ENCODE measurements around the gene SAYSD1. TPM values are rescaled to one million over a fixed set of nuclear protein-coding genes. Genes with fewer than 3 reads are reported as not detected.

SAYSD1 gene
- total and polyA plus RNA-seq, 2 of the 8 experiments (the other 6 are each of a cell fraction or from before 2014, with no cell fraction given), result 6.7 to 7.9 TPM

DNA sequence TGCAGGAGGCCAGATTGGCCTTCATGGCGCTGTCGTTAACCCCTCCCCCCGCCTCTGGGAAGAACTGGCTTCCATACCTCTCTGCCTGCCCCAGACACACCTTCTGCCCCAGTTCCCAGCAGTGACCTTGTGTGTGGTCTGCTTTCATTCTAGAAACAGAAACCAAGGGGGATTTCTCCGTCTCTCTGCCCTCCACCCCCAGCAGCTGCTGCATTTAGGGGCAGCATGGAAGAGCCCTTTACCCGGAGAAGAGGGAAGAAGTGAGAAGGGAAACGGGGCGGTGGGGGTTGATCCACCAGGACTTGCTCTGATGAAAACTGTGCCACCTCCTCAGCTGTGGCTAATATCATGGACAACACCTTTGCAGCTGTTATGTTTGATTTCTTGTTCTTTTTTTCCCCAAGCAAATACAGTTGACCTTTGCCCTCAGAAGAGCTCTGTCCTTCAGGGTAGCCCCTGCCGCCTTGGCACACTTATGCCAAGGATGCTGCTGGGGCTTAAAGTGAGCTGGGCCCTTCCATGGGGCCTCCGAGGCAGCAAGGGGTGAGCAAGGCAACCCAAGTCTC, 60.3 kb downstream of the SAYSD1 start:
- 76% methylated on average over 9 of the region's 9 CpGs; no CpG with 5 or more reads in 1 of the 2 experiments for WGBS, 2 experiments (ENCODE audit: extremely low coverage in 1 of 2, insufficient coverage in 1 of 2, insufficient read length in 1 of 2, insufficient replicate concordance in 2 of 2, low coverage in 1 of 2, low lambda C conversion rate in 2 of 2, missing lambda C conversion rate in 1 of 2)
- no peak overlapping the region for H2AK5ac ChIP-seq (ENCODE audit: low read depth, low read length)
- no peaks in the 10 kb centered on the region for H3K9me3 ChIP-seq (ENCODE audit: insufficient read depth in 2 of 2, low read depth in 1 of 2, low read length in 1 of 2)
- no peak overlapping the region for H3K9ac ChIP-seq (replicated peaks in 1 of 4; ENCODE audit: extremely low read depth in 1 of 4, low read depth in 3 of 4, low read length in 3 of 4)
- no peak for FAIRE-seq
- CTCF ChIA-PET (ENCODE audit: partially characterized antibody), result interaction anchor here (0.7 to 2.1 kb wide), 10 partner anchors 10 to 82 kb away, joined by 3 to 10 read pairs (median 4); no protein-coding TSS in a partner anchor
- H2BK20ac ChIP-seq (ENCODE audit: low read length), result no peak overlapping the region
- peaks cover 0 to 11% (median 6%) of the 10 kb centered on the region in 4 experiments; a peak in 6 of 7 replicates for H3K27me3 ChIP-seq (replicated peaks in 1 of 4; ENCODE audit: control insufficient read depth in 3 of 4, extremely low read depth in 1 of 4, insufficient read depth in 3 of 4, low read length in 3 of 4)
- peaks cover 0 to 3% (median 2%) of the 10 kb centered on the region in 4 experiments; a peak in 2 of 8 replicates for H3K36me3 ChIP-seq (ENCODE audit: control insufficient read depth in 2 of 4, insufficient read depth in 4 of 4, low read length in 3 of 4)
- 0 out of 2 replicates have a peak, but pooled peaks cover 2% of the 10 kb centered on the region for H3K79me1 ChIP-seq (ENCODE audit: low read depth, low read length)
- H3K23me2 ChIP-seq (ENCODE audit: low read depth, low read length), result no peaks in the 10 kb centered on the region; the same call in 1 of the 2 replicates
- no peak overlapping the region for H3K4me3 ChIP-seq (ENCODE audit: extremely low read depth in 1 of 4, insufficient read depth in 2 of 4, low read depth in 3 of 4, low read length in 4 of 4)
- no peak overlapping the region for H3K56ac ChIP-seq (replicated peaks; ENCODE audit: insufficient read length, low read depth, low read length)
- no peak for DNase-seq (ENCODE audit: low read depth in 1 of 2, low spot score in 2 of 2)
- peaks cover 0 to 13% (median under 1%) of the 10 kb centered on the region in 4 experiments; a peak in 4 of 7 replicates for H3K4me1 ChIP-seq (replicated peaks in 1 of 4; ENCODE audit: control insufficient read depth in 3 of 4, insufficient read depth in 4 of 4, low read length in 3 of 4)
- H2AFZ ChIP-seq (ENCODE audit: low read length), result no peak overlapping the region
- H4K8ac ChIP-seq (ENCODE audit: extremely low read depth, insufficient read depth, low read length), result no peak overlapping the region; the same call in 1 of the 2 replicates
- H3K14ac ChIP-seq (ENCODE audit: insufficient read length), result no peak overlapping the region
- H3K79me2 ChIP-seq (ENCODE audit: control insufficient read depth in 1 of 2, insufficient read depth in 2 of 2, low read length in 2 of 2), result no peaks in the 10 kb centered on the region
- no peak overlapping the region for H3K4me2 ChIP-seq (ENCODE audit: insufficient read depth in 1 of 2, low read depth in 2 of 2, low read length in 2 of 2)
- no peak overlapping the region for H4K91ac ChIP-seq (replicated peaks; ENCODE audit: insufficient read length, low read length)
- H2BK5ac ChIP-seq (ENCODE audit: low read depth, low read length), result no peak overlapping the region
- peaks cover 2 to 8% of the 10 kb centered on the region in 2 experiments for H4K20me1 ChIP-seq (replicated peaks in 1 of 2; ENCODE audit: control insufficient read depth in 1 of 2, insufficient read depth in 2 of 2, low read length in 2 of 2)
- H2BK12ac ChIP-seq (ENCODE audit: low read depth, low read length), result no peak overlapping the region
- H2BK120ac ChIP-seq (replicated peaks; ENCODE audit: low read depth, low read length), result no peak overlapping the region
- H4K5ac ChIP-seq (ENCODE audit: insufficient read length, low read depth, low read length), result no peak overlapping the region
- H3K18ac ChIP-seq (ENCODE audit: extremely low read depth, low read length), result no peak overlapping the region; the same call in 1 of the 2 replicates
- POLR2A ChIA-PET (ENCODE audit: partially characterized antibody), result interaction anchor here (0.9 to 2.3 kb wide), 3 partner anchors 11 to 18 kb away, joined by 3 to 7 read pairs (median 4); no protein-coding TSS in a partner anchor
- H3K4ac ChIP-seq (replicated peaks; ENCODE audit: insufficient read length, low read depth, low read length), result no peak overlapping the region
- no peak overlapping the region for H2BK15ac ChIP-seq (ENCODE audit: low read length)
- no peak overlapping the region for H3K27ac ChIP-seq (ENCODE audit: low read depth, low read length)
- no peak overlapping the region for H3K23ac ChIP-seq (ENCODE audit: insufficient read length)
- TF ChIP-seq, protein P1, sequence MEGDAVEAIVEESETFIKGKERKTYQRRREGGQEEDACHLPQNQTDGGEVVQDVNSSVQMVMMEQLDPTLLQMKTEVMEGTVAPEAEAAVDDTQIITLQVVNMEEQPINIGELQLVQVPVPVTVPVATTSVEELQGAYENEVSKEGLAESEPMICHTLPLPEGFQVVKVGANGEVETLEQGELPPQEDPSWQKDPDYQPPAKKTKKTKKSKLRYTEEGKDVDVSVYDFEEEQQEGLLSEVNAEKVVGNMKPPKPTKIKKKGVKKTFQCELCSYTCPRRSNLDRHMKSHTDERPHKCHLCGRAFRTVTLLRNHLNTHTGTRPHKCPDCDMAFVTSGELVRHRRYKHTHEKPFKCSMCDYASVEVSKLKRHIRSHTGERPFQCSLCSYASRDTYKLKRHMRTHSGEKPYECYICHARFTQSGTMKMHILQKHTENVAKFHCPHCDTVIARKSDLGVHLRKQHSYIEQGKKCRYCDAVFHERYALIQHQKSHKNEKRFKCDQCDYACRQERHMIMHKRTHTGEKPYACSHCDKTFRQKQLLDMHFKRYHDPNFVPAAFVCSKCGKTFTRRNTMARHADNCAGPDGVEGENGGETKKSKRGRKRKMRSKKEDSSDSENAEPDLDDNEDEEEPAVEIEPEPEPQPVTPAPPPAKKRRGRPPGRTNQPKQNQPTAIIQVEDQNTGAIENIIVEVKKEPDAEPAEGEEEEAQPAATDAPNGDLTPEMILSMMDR (IDR thresholded peaks at IDR 0.05; ENCODE audit: control extremely low read depth in 1 of 3, insufficient read depth in 1 of 3, low read depth in 1 of 3, low read length in 3 of 3), result no peak
- TF ChIP-seq SIX5 (IDR thresholded peaks at IDR 0.05; ENCODE audit: low read depth, low read length), result no peak
- no peak for TF ChIP-seq JUND (IDR thresholded peaks at IDR 0.05; ENCODE audit: low read length)
- no peak for TF ChIP-seq CBX8 (IDR thresholded peaks at IDR 0.05; ENCODE audit: borderline replicate concordance, low read depth, low read length)
- no peak for TF ChIP-seq TAF1 (IDR thresholded peaks at IDR 0.05; ENCODE audit: low read depth, low read length)
- TF ChIP-seq NANOG (IDR thresholded peaks at IDR 0.05; ENCODE audit: insufficient read depth, low read depth, low read length, poor library complexity, severe bottlenecking), result no peak
- TF ChIP-seq CEBPB (IDR thresholded peaks at IDR 0.05; ENCODE audit: low read depth, low read length), result no peak
- TF ChIP-seq BCL11A (IDR thresholded peaks at IDR 0.05; ENCODE audit: low read depth in 2 of 2, low read length in 2 of 2), result no peak
- TF ChIP-seq BACH1 (IDR thresholded peaks at IDR 0.05; ENCODE audit: low read length), result no peak
- TF ChIP-seq CREB1 (IDR thresholded peaks at IDR 0.05), result no peak
- TF ChIP-seq YY1 (IDR thresholded peaks at IDR 0.05; ENCODE audit: low read depth, low read length), result no peak

Data from H1 (cell line).